ENCODE measurements around the gene RNASEH2A.

GRCh38 chr19:12759686-12760085 is 46.7 kb upstream of the RNASEH2A start:
- TF ChIP-seq CTCF (IDR thresholded peaks at IDR 0.05) (no peak), POLR2A (IDR thresholded peaks at IDR 0.05) (no peak)

Measured in heart left ventricle (tissue), 13 donors.